ENCODE data around the gene SCFD1.

SCFD1 gene

DNA sequence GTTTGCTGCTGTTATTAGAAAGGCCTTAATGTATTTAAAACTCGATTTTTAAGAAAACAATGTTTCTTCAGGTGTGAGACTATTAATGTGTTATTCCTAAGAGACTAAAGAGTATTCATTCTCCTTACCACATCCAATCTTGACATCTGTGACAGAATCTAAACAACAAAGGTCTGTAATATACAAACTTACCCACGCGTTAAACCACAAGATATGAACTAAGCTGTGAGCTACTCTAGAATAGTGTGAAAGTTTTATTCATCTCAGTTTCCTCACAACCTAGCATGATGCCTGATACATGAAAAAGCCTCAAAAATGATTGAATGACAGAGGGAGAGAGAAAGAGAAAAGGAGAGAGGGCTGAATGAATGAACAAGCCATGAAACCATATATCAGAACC is 135.0 kb downstream of the SCFD1 start:
- no peaks in the 10 kb centered on the region for H3F3A ChIP-seq (ENCODE audit: insufficient read depth)
- no peaks in the 10 kb centered on the region for H3K36me3 ChIP-seq (ENCODE audit: low read length)
- no peaks in the 10 kb centered on the region for H3K79me2 ChIP-seq (ENCODE audit: insufficient read depth, low read length)
- H3K4me3 ChIP-seq (ENCODE audit: insufficient read depth, low read length, poor library complexity, severe bottlenecking): no peak overlapping the region
- no peaks in the 10 kb centered on the region for H3K9me3 ChIP-seq (ENCODE audit: insufficient read depth, low read length)
- H3K9ac ChIP-seq (ENCODE audit: low read length): no peak overlapping the region
- no peaks in the 10 kb centered on the region for H4K20me1 ChIP-seq (ENCODE audit: low read depth, low read length)
- TF ChIP-seq, protein P1, sequence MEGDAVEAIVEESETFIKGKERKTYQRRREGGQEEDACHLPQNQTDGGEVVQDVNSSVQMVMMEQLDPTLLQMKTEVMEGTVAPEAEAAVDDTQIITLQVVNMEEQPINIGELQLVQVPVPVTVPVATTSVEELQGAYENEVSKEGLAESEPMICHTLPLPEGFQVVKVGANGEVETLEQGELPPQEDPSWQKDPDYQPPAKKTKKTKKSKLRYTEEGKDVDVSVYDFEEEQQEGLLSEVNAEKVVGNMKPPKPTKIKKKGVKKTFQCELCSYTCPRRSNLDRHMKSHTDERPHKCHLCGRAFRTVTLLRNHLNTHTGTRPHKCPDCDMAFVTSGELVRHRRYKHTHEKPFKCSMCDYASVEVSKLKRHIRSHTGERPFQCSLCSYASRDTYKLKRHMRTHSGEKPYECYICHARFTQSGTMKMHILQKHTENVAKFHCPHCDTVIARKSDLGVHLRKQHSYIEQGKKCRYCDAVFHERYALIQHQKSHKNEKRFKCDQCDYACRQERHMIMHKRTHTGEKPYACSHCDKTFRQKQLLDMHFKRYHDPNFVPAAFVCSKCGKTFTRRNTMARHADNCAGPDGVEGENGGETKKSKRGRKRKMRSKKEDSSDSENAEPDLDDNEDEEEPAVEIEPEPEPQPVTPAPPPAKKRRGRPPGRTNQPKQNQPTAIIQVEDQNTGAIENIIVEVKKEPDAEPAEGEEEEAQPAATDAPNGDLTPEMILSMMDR (IDR thresholded peaks at IDR 0.05; ENCODE audit: insufficient read depth, low read length, poor library complexity, severe bottlenecking): no peak
- no peak for TF ChIP-seq EZH2phosphoT487 (conservative IDR thresholded peaks at IDR 0.05; ENCODE audit: low read length)
- H3K4me2 ChIP-seq (ENCODE audit: low read depth, low read length, poor library complexity, severe bottlenecking): no peak overlapping the region
- H3K27me3 ChIP-seq (ENCODE audit: low read length): 0 out of 2 replicates have a peak, but pooled peaks cover 4% of the 10 kb centered on the region
- H3K9me2 ChIP-seq (replicated peaks; ENCODE audit: insufficient read depth, low read length): no peaks in the 10 kb centered on the region
- no peak overlapping the region for H2AFZ ChIP-seq (ENCODE audit: low read depth, low read length, severe bottlenecking)
- H3K27ac ChIP-seq (ENCODE audit: low read depth, low read length): no peak overlapping the region

DNA sequence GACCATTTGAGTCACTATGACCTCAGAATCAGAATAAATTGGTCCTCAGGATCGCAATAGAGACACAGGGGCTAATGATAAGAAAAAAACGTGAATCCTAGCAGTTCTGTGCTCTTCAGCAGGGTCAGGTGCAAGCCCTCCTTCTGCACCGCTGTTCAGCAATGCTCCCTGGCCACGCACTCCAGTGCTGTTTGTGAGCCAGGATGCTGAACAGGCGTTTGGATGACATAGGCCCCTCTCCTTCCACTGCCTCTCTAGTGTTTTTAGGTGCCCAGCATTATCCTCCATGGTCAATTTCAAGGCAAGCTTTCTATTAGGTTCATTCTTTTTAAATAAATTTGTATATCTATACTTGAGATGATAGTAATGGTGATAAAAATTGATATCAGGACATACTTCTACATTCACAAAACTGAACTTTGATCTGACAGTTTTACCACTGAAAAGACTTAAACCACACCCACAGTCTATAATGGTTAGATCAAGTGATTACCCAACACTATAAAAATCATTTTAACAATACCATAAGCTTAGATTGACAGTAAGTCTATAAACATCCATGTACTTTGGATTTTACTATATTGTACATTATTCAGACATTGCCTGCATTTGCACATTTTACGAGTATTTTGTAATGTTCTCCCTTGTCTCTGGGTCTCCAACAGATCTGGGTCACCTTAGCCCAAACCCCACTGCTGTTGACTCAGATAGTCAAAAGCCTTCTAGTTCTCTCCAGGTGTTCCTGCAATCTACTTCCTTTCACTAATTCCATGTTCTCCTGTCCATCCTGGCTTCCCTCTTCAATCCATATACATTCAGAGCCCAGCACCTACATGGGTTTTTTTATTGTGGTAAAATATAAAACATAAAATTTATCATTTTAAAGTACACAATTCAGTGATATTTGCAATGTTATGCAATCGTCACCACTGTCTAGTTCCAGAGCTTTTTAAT is 137.3 kb downstream of the SCFD1 start:
- H3F3A ChIP-seq (ENCODE audit: insufficient read depth): no peaks in the 10 kb centered on the region
- H3K36me3 ChIP-seq (ENCODE audit: low read length): peaks cover 7% of the 10 kb centered on the region; the same call in 1 of the 2 replicates
- TF ChIP-seq, protein P1 (IDR thresholded peaks at IDR 0.05; ENCODE audit: insufficient read depth, low read length, poor library complexity, severe bottlenecking): no peak
- no peak for TF ChIP-seq EZH2phosphoT487 (conservative IDR thresholded peaks at IDR 0.05; ENCODE audit: low read length)
- H3K27ac ChIP-seq (ENCODE audit: low read depth, low read length): no peak overlapping the region
- no peak overlapping the region for H3K4me2 ChIP-seq (ENCODE audit: low read depth, low read length, poor library complexity, severe bottlenecking)
- no peak overlapping the region for H2AFZ ChIP-seq (ENCODE audit: low read depth, low read length, severe bottlenecking)
- no peaks in the 10 kb centered on the region for H3K9me2 ChIP-seq (replicated peaks; ENCODE audit: insufficient read depth, low read length)
- H3K9ac ChIP-seq (ENCODE audit: low read length): no peak overlapping the region
- H3K27me3 ChIP-seq (ENCODE audit: low read length): 0 out of 2 replicates have a peak, but pooled peaks cover 4% of the 10 kb centered on the region
- H3K79me2 ChIP-seq (ENCODE audit: insufficient read depth, low read length): no peaks in the 10 kb centered on the region
- H3K4me3 ChIP-seq (ENCODE audit: insufficient read depth, low read length, poor library complexity, severe bottlenecking): no peak overlapping the region
- H4K20me1 ChIP-seq (ENCODE audit: low read depth, low read length): no peaks in the 10 kb centered on the region
- H3K9me3 ChIP-seq (ENCODE audit: insufficient read depth, low read length): peaks cover 10% of the 10 kb centered on the region; the same call in 1 of the 2 replicates

DNA sequence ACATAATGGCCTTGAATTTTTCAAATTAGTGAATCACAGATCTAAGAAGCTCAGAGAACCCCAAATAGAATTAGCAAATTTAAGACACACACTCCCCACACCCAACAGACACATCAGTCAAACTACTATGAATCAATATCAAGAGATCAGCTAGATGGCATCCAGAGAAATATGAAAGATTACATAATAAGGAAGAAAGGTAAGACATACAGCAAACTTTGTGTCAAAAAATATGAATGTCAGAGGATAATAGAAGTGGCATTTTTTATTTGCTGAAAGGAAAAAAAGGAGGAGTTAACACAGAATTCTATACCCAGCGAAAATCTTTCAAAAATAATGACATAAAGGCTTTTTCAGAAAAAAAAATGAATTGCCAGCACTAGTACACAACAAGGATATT is 141.8 kb downstream of the SCFD1 start:
- H3K9me2 ChIP-seq (replicated peaks; ENCODE audit: insufficient read depth, low read length): no peaks in the 10 kb centered on the region
- H3K4me3 ChIP-seq (ENCODE audit: insufficient read depth, low read length, poor library complexity, severe bottlenecking): no peak overlapping the region
- H3K9ac ChIP-seq (ENCODE audit: low read length): no peak overlapping the region
- H3K9me3 ChIP-seq (ENCODE audit: insufficient read depth, low read length): peaks cover 10% of the 10 kb centered on the region; the same call in 1 of the 2 replicates
- H4K20me1 ChIP-seq (ENCODE audit: low read depth, low read length): no peaks in the 10 kb centered on the region
- H3K4me2 ChIP-seq (ENCODE audit: low read depth, low read length, poor library complexity, severe bottlenecking): no peak overlapping the region
- no peak overlapping the region for H2AFZ ChIP-seq (ENCODE audit: low read depth, low read length, severe bottlenecking)
- 0 out of 2 replicates have a peak, but pooled peaks cover 4% of the 10 kb centered on the region for H3K27me3 ChIP-seq (ENCODE audit: low read length)
- TF ChIP-seq, protein P1 (IDR thresholded peaks at IDR 0.05; ENCODE audit: insufficient read depth, low read length, poor library complexity, severe bottlenecking): no peak
- no peak for TF ChIP-seq EZH2phosphoT487 (conservative IDR thresholded peaks at IDR 0.05; ENCODE audit: low read length)
- H3K27ac ChIP-seq (ENCODE audit: low read depth, low read length): no peak overlapping the region
- H3K79me2 ChIP-seq (ENCODE audit: insufficient read depth, low read length): no peaks in the 10 kb centered on the region
- peaks cover 8% of the 10 kb centered on the region; the same call in 1 of the 2 replicates for H3K36me3 ChIP-seq (ENCODE audit: low read length)
- H3F3A ChIP-seq (ENCODE audit: insufficient read depth): no peaks in the 10 kb centered on the region
